ENCODE measurements around the gene CCDC85A.

DNA sequence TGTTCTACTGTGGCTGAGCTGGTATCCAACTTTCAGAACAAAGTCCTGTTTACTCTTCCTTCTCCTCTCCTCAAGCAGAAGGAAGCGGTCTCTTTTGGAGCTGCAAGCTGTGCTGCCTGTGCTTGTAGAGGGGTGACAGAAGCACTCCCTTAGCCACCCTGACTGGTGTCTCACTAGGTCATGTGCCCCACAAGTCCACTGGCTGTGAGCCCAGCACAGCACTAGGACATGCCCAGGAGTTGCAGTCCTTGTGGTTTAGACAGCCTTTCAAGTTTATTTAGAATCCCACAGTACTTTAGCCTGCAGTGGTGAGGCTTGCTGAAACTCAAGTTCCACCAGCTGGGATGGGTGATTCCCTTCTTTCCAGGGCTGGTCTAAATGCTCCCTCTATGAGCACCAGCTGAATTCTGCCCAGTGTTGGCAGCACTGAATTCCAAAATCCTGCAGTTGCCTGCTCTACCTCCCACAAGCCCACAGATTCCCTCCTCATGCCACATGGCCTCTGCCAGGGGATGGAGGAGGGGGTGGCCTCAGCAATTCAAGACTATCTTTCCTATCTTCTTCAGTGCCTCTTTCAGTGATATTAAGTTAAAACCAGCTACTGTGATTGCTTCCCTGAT lies 61.2 kb downstream of the CCDC85A start:
- TF ChIP-seq, protein P1, sequence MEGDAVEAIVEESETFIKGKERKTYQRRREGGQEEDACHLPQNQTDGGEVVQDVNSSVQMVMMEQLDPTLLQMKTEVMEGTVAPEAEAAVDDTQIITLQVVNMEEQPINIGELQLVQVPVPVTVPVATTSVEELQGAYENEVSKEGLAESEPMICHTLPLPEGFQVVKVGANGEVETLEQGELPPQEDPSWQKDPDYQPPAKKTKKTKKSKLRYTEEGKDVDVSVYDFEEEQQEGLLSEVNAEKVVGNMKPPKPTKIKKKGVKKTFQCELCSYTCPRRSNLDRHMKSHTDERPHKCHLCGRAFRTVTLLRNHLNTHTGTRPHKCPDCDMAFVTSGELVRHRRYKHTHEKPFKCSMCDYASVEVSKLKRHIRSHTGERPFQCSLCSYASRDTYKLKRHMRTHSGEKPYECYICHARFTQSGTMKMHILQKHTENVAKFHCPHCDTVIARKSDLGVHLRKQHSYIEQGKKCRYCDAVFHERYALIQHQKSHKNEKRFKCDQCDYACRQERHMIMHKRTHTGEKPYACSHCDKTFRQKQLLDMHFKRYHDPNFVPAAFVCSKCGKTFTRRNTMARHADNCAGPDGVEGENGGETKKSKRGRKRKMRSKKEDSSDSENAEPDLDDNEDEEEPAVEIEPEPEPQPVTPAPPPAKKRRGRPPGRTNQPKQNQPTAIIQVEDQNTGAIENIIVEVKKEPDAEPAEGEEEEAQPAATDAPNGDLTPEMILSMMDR (IDR thresholded peaks at IDR 0.05) = no peak
- no peak for TF ChIP-seq EZH2phosphoT487 (IDR thresholded peaks at IDR 0.05)
- no peak for TF ChIP-seq EZH2 (IDR thresholded peaks at IDR 0.05)

Data from neural progenitor cell (in vitro differentiated cells).